Thyroid gland (tissue), 4 donors: Measurements from ENCODE around the gene RYR2.

Experiments
- POLR2A ChIP-seq, 2 donors: fragments of 450-650 bp; IDR thresholded peaks; one replicate each; pipeline ENCODE4 v1.6.1; 2017; ENCODE audit warnings: antibody characterized with exemption in 2 of 2, mild to moderate bottlenecking in 2 of 2, moderate library complexity in 1 of 2
- TF ChIP-seq, protein P1 (sequence below), 6 experiments: fragments of 200-600 bp in 3 of 6; fragments of 450-650 bp in 3 of 6; sonication (generic) in 3 of 6; IDR thresholded peaks; one replicate each; pipeline ENCODE4 v1.5.1; 2016 to 2019; ENCODE audit warnings: antibody characterized with exemption in 6 of 6, mild to moderate bottlenecking in 2 of 6, inconsistent platforms in 1 of 6, moderate library complexity in 1 of 6

GRCh38 chr1:237201155-237201554 lies 159.2 kb downstream of the RYR2 start:
- TF ChIP-seq, protein P1, sequence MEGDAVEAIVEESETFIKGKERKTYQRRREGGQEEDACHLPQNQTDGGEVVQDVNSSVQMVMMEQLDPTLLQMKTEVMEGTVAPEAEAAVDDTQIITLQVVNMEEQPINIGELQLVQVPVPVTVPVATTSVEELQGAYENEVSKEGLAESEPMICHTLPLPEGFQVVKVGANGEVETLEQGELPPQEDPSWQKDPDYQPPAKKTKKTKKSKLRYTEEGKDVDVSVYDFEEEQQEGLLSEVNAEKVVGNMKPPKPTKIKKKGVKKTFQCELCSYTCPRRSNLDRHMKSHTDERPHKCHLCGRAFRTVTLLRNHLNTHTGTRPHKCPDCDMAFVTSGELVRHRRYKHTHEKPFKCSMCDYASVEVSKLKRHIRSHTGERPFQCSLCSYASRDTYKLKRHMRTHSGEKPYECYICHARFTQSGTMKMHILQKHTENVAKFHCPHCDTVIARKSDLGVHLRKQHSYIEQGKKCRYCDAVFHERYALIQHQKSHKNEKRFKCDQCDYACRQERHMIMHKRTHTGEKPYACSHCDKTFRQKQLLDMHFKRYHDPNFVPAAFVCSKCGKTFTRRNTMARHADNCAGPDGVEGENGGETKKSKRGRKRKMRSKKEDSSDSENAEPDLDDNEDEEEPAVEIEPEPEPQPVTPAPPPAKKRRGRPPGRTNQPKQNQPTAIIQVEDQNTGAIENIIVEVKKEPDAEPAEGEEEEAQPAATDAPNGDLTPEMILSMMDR (IDR thresholded peaks at IDR 0.05) = no peak
- no peak for TF ChIP-seq POLR2A (IDR thresholded peaks at IDR 0.05)
